CD14-positive monocyte (primary cell): Measurements from ENCODE around the gene BACH2. TPM values are rescaled to one million over a fixed set of nuclear protein-coding genes. Genes with fewer than 3 reads are reported as not detected.

Experiments
- DNase-seq, 3 donors: peaks; one replicate each; pipeline ENCODE4 v3.0.0-alpha.2; 2011 to 2022
- H2AFZ ChIP-seq: 2 replicates; pipeline ENCODE4 v1.6.0; 2012; ENCODE audit warnings: mild to moderate bottlenecking, low read depth, low read length, inconsistent platforms; ENCODE audit not compliant: insufficient read depth, poor library complexity, severe bottlenecking
- H3K27ac ChIP-seq, 2 donors: 1 replicate in 1 of 2; 2 replicates in 1 of 2; pipeline ENCODE4 v1.5.1; 2012 to 2013; ENCODE audit warnings: low read length in 2 of 2, control low read depth in 1 of 2, inconsistent platforms in 1 of 2, low read depth in 1 of 2, mild to moderate bottlenecking in 1 of 2
- H3K27me3 ChIP-seq, 2 donors: one replicate each; pipeline versions ENCODE4 v1.6.0 to v1.6.1; 2011 to 2013; ENCODE audit warnings: low read length in 2 of 2; ENCODE audit not compliant: control insufficient read depth in 2 of 2, insufficient read depth in 2 of 2
- H3K36me3 ChIP-seq, 2 donors: replicated peaks in 1 of 2; 1 replicate in 1 of 2; 2 replicates in 1 of 2; pipeline versions ENCODE4 v1.5.1 to v1.6.1; 2012 to 2013; ENCODE audit warnings: low read length in 2 of 2, control low read depth in 1 of 2, inconsistent platforms in 1 of 2, mild to moderate bottlenecking in 1 of 2; ENCODE audit not compliant: insufficient read depth in 2 of 2, control insufficient read depth in 1 of 2
- H3K4me1 ChIP-seq, 2 donors: 1 replicate in 1 of 2; 2 replicates in 1 of 2; pipeline versions ENCODE4 v1.5.1 to v1.6.1; 2012 to 2013; ENCODE audit warnings: low read length in 2 of 2, control low read depth in 1 of 2, inconsistent platforms in 1 of 2, mild to moderate bottlenecking in 1 of 2, moderate library complexity in 1 of 2; ENCODE audit not compliant: insufficient read depth in 2 of 2, control insufficient read depth in 1 of 2
- H3K4me2 ChIP-seq: replicated peaks from 2 replicates; pipeline ENCODE3; 2012; ENCODE audit warnings: low read length, moderate library complexity, mild to moderate bottlenecking; ENCODE audit not compliant: poor library complexity, severe bottlenecking; ENCODE audit errors: extremely low read depth
- H3K4me3 ChIP-seq, 3 experiments: fragments of 200-600 bp in 1 of 3; sonication (generic) in 1 of 3; replicated peaks in 1 of 3; 1 replicate in 2 of 3; 2 replicates in 1 of 3; pipeline ENCODE4 v1.5.1; 2011 to 2013; ENCODE audit warnings: low read length in 3 of 3, mild to moderate bottlenecking in 3 of 3, control low read depth in 2 of 3, low read depth in 2 of 3, inconsistent platforms in 1 of 3, moderate library complexity in 1 of 3
- H3K79me2 ChIP-seq: 2 replicates; pipeline ENCODE4 v1.6.0; 2012; ENCODE audit warnings: mild to moderate bottlenecking, control low read depth, inconsistent platforms, low read length, moderate library complexity; ENCODE audit not compliant: insufficient read depth
- H3K9ac ChIP-seq: 2 replicates; pipeline ENCODE4 v1.6.0; 2017; ENCODE audit warnings: low read length, mild to moderate bottlenecking; ENCODE audit not compliant: insufficient read depth, poor library complexity, severe bottlenecking
- H3K9me3 ChIP-seq, 2 donors: replicated peaks in 1 of 2; 1 replicate in 1 of 2; 2 replicates in 1 of 2; pipeline versions ENCODE4 v1.5.1 to v1.6.1; 2012 to 2013; ENCODE audit warnings: low read length in 2 of 2, control low read depth in 1 of 2; ENCODE audit not compliant: control insufficient read depth in 1 of 2, insufficient read depth in 1 of 2
- H4K20me1 ChIP-seq: 2 replicates; pipeline ENCODE4 v1.6.0; 2012; ENCODE audit warnings: mild to moderate bottlenecking, low read length, control low read depth, moderate library complexity; ENCODE audit not compliant: insufficient read depth
- H3K27ac Mint-ChIP-seq, 7 donors: one replicate each; pipeline ENCODE4 v1.8.0; 2020; ENCODE audit warnings: mild to moderate bottlenecking in 7 of 7, mixed read lengths in 7 of 7, moderate library complexity in 6 of 7, inconsistent platforms in 2 of 7
- H3K27me3 Mint-ChIP-seq, 3 donors: one replicate each; pipeline ENCODE4 v1.8.0; 2021 to 2022; ENCODE audit warnings: low read depth in 3 of 3, mild to moderate bottlenecking in 3 of 3, mixed read lengths in 3 of 3, moderate library complexity in 3 of 3, inconsistent platforms in 1 of 3
- H3K36me3 Mint-ChIP-seq, 2 donors: one replicate each; pipeline ENCODE4 v1.8.0; 2020; ENCODE audit warnings: mixed read lengths in 2 of 2, inconsistent platforms in 1 of 2, mild to moderate bottlenecking in 1 of 2
- H3K4me1 Mint-ChIP-seq: one replicate; pipeline ENCODE4 v1.8.0; 2020; ENCODE audit warnings: mild to moderate bottlenecking, mixed read lengths
- H3K4me3 Mint-ChIP-seq, 2 donors: one replicate each; pipeline ENCODE4 v1.8.0; 2020; ENCODE audit warnings: mild to moderate bottlenecking in 2 of 2, mixed read lengths in 2 of 2, moderate library complexity in 1 of 2
- H3K9me3 Mint-ChIP-seq, 7 donors: one replicate each; pipeline ENCODE4 v1.8.0; 2020 to 2022; ENCODE audit warnings: mixed read lengths in 7 of 7, mild to moderate bottlenecking in 6 of 7, moderate library complexity in 6 of 7, inconsistent platforms in 2 of 7
- WGBS: methylation state at CpG from one replicate; pipeline ENCODE4 v1.1.5; 2013; ENCODE audit warnings: missing lambda C conversion rate; ENCODE audit not compliant: insufficient coverage; 5-methylcytosine and 5-hydroxymethylcytosine counted together
- intact Hi-C, 2 donors: fragments of 100-400 bp; cut with micrococcal nuclease; formaldehyde crosslinking; loops; one replicate each; pipeline versions ENCODE4 v1.15.0 to v1.15.1; 2023
- polyA plus RNA-seq, 3 donors: library from polyadenylated mRNA; depleted of rRNA in 1 of 3; unstranded in 2 of 3; stranded (reverse) in 1 of 3; fragments of 300-500 nt in 2 of 3; fragments of >200 nt in 1 of 3; fragmentation: Illumina TruSeq in 2 of 3; gene quantifications; 1 replicate in 2 of 3; 2 replicates in 1 of 3; pipeline ENCODE4 v1.2.3, GENCODE V29; 2012 to 2021
- TF ChIP-seq, protein P1 (sequence below): fragments of 200-600 bp; IDR thresholded peaks from one replicate; pipeline ENCODE4 v1.8.0; 2022; ENCODE audit warnings: antibody characterized with exemption, mild to moderate bottlenecking

The BACH2 gene
- polyA plus RNA-seq, 3 donors, result 0.04 to 0.09 (median 0.05) TPM

DNA sequence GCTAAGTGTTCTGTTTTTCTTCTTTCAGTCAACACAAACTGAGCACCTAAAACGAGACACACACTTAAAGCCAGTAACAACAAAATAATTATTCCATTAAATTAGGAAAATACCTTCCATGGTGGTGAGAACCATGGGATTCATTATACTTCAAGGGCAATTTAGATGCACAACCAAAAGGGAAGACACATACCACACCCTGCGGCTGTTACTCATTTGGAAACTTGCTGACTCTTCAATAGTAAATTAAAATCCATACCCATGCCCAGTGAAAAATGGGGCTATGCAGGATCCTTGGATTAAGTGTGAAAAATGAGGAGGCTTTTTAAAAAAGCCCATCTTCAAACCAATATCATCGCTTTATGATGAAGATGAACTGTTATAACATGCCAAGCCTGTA lies 259.7 kb downstream of the BACH2 start:
- H3K27me3 ChIP-seq, result no peaks in the 10 kb centered on the region
- no peaks in the 10 kb centered on the region for H3K36me3 ChIP-seq
- Mint-ChIP-seq H3K9me3 (peaks cover 0 to 3% (median 0%) of the 10 kb centered on the region in 7 donors), H3K27ac (no peak overlapping the region), H3K27me3 (peaks cover 0 to 2% (median 0%) of the 10 kb centered on the region in 3 donors), H3K36me3 (peaks cover 0 to 2% of the 10 kb centered on the region in 2 donors), H3K4me1 (peaks cover 4% of the 10 kb centered on the region), H3K4me3 (no peak overlapping the region)
- no peaks in the 10 kb centered on the region for H3K79me2 ChIP-seq
- no peak overlapping the region for H3K9ac ChIP-seq
- no peak overlapping the region for H3K4me3 ChIP-seq
- DNase-seq, result no peak
- no peak overlapping the region for H2AFZ ChIP-seq
- H3K4me2 ChIP-seq, result no peak overlapping the region
- no peaks in the 10 kb centered on the region for H3K9me3 ChIP-seq
- H4K20me1 ChIP-seq, result no peaks in the 10 kb centered on the region
- no peaks in the 10 kb centered on the region for H3K4me1 ChIP-seq
- no CpG with 5 or more reads among the region's 3 CpGs for WGBS
- H3K27ac ChIP-seq, result no peak overlapping the region
- TF ChIP-seq, protein P1, sequence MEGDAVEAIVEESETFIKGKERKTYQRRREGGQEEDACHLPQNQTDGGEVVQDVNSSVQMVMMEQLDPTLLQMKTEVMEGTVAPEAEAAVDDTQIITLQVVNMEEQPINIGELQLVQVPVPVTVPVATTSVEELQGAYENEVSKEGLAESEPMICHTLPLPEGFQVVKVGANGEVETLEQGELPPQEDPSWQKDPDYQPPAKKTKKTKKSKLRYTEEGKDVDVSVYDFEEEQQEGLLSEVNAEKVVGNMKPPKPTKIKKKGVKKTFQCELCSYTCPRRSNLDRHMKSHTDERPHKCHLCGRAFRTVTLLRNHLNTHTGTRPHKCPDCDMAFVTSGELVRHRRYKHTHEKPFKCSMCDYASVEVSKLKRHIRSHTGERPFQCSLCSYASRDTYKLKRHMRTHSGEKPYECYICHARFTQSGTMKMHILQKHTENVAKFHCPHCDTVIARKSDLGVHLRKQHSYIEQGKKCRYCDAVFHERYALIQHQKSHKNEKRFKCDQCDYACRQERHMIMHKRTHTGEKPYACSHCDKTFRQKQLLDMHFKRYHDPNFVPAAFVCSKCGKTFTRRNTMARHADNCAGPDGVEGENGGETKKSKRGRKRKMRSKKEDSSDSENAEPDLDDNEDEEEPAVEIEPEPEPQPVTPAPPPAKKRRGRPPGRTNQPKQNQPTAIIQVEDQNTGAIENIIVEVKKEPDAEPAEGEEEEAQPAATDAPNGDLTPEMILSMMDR, result no peak
- intact Hi-C loops, result no loop called here

DNA sequence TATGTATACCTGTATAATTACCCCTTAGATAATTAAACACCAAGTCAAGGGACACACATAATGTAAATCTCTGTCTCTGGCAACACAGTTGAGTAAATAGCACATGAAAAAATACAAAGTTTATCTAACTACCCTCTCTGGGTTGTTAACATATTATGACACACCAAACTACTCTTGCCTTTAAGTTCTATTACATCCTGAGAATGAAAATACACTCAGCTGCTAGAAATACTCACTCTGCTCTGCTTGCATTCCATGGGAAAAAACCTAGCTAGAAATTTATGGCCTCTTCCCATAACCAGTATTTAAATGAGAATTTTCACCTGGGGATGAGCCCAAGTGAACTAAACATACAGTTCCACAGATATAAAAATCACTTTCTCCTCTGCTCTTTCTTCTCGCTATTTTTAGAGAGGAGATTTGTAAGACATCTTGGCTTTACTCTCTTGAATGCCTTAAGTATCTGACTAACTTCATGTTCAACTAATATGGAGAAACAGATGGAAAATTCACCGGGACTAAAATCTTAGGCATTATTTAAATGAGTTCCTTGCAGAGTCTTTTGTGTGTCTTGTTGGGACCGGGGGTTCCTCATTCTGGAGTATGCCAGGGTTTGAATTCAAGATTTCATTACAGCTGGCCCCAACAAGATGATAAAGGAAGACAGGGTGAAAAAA lies 261.5 kb downstream of the BACH2 start:
- Histone ChIP-seq H3K27me3 (no peaks in the 10 kb centered on the region), H3K9me3 (no peaks in the 10 kb centered on the region), H3K4me2 (no peak overlapping the region), H3K79me2 (no peaks in the 10 kb centered on the region), H3K4me3 (no peak overlapping the region), H4K20me1 (no peaks in the 10 kb centered on the region), H3K36me3 (no peaks in the 10 kb centered on the region), H3K27ac (no peak overlapping the region), H3K9ac (no peak overlapping the region), H2AFZ (no peak overlapping the region), H3K4me1 (no peaks in the 10 kb centered on the region)
- TF ChIP-seq, protein P1, result no peak
- H3K36me3 Mint-ChIP-seq, result peaks cover 0 to 2% of the 10 kb centered on the region in 2 donors
- H3K9me3 Mint-ChIP-seq, result peaks cover 0 to 7% (median 1%) of the 10 kb centered on the region in 7 donors
- H3K4me3 Mint-ChIP-seq, result no peak overlapping the region
- peaks cover 4% of the 10 kb centered on the region for H3K4me1 Mint-ChIP-seq
- H3K27ac Mint-ChIP-seq, result no peak overlapping the region
- intact Hi-C loops, result no loop called here
- 80% methylated on average over 1 of the region's 3 CpGs for WGBS
- H3K27me3 Mint-ChIP-seq, result peaks cover 0 to 2% (median 0%) of the 10 kb centered on the region in 3 donors
- DNase-seq, result no peak
